A549 (cell line): Measurements from ENCODE around the gene JARID2. TPM values are rescaled to one million over a fixed set of nuclear protein-coding genes. Genes with fewer than 3 reads are reported as not detected.

Source experiments
- ATAC-seq, 2 experiments: fragments of 200-7000 bp in 1 of 2; fragments of >200 bp in 1 of 2; cut with Nextera tagmentation in 1 of 2; cut with Tn5 transposase in 1 of 2; 3 replicates each; pipeline versions ENCODE4 v1.8.0 to v1.9.1; 2018 to 2020; ENCODE audit warnings: mild to moderate bottlenecking in 1 of 2, moderate library complexity in 1 of 2
- CTCF ChIA-PET: fragments of 300-600 bp; sonication (Branson Sonifier 250); formaldehyde crosslinking; extraction: SDS; loops from one replicate; lab custom pipeline; 2021; ENCODE audit warnings: antibody characterized with exemption, inconsistent platforms; lab: Yijun Ruan, JAX
- POLR2A ChIA-PET: fragments of 350-600 bp; formaldehyde crosslinking; extraction: SDS; loops from one replicate; lab custom pipeline; 2021; ENCODE audit warnings: antibody characterized with exemption, inconsistent platforms; lab: Yijun Ruan, JAX
- DNase-seq, 2 experiments: peaks; one replicate each; pipeline versions ENCODE4 v3.0.0 to v3.0.0-alpha.2; 2011 to 2016; ENCODE audit warnings: low read depth in 1 of 2, low spot score in 1 of 2
- FAIRE-seq: peaks from 2 replicates; lab custom pipeline; 2011; peaks lifted over from hg19 to GRCh38; lab: Jason Lieb, UNC
- H3K27ac ChIP-seq, 2 experiments: fragments of >200 bp; sonication (Bioruptor Twin); formaldehyde crosslinking; 3 replicates each; pipeline ENCODE4 v1.5.1; 2016 to 2017
- H3K4me1 ChIP-seq: fragments of >200 bp; sonication (Bioruptor Twin); formaldehyde crosslinking; 3 replicates; pipeline ENCODE4 v1.6.1; 2016
- H3K4me2 ChIP-seq: fragments of >200 bp; sonication (Bioruptor Twin); formaldehyde crosslinking; 3 replicates; pipeline ENCODE4 v1.6.1; 2016
- H3K4me3 ChIP-seq: fragments of >200 bp; sonication (Bioruptor Twin); formaldehyde crosslinking; 3 replicates; pipeline ENCODE4 v1.5.1; 2016
- H3K9me3 ChIP-seq: fragments of >200 bp; sonication (Bioruptor Twin); formaldehyde crosslinking; 3 replicates; pipeline ENCODE4 v1.6.1; 2016
- CBX2 ChIP-seq: fragments of 200-600 bp; sonication (generic); IDR thresholded peaks from 2 replicates; pipeline ENCODE4 v1.6.1; 2016; ENCODE audit warnings: low read depth, mild to moderate bottlenecking, borderline replicate concordance
- CEBPB ChIP-seq, 2 experiments: fragments of >200 bp in 1 of 2; sonication (Bioruptor Twin) in 1 of 2; formaldehyde crosslinking in 1 of 2; IDR thresholded peaks; 2 replicates each; pipeline ENCODE4 v1.6.1; 2012 to 2016
- EHF ChIP-seq: fragments of 250-450 bp; sonication (Bioruptor Pico); IDR thresholded peaks from 2 replicates; pipeline ENCODE4 v1.5.0; 2020; ENCODE audit warnings: mild to moderate bottlenecking
- EP300 ChIP-seq, 2 experiments: fragments of >200 bp; sonication (Bioruptor Twin); formaldehyde crosslinking; IDR thresholded peaks; 2 replicates in 1 of 2; 3 replicates in 1 of 2; pipeline ENCODE4 v1.6.1; 2016 to 2017
- ESRRA ChIP-seq: fragments of 150-350 bp; IDR thresholded peaks from 2 replicates; pipeline ENCODE4 v1.6.1; 2014; ENCODE audit warnings: mild to moderate bottlenecking, low read length, borderline replicate concordance
- HEYL ChIP-seq: fragments of 250-450 bp; sonication (Bioruptor Pico); IDR thresholded peaks from 2 replicates; pipeline ENCODE4 v1.8.0; 2021; ENCODE audit warnings: mild to moderate bottlenecking, moderate library complexity
- HOXB5 ChIP-seq: fragments of 250-450 bp; sonication (Bioruptor Pico); IDR thresholded peaks from 2 replicates; pipeline ENCODE4 v1.5.0; 2020; ENCODE audit warnings: mild to moderate bottlenecking, moderate library complexity
- JUN ChIP-seq, 2 experiments: fragments of >200 bp; sonication (Bioruptor Twin); formaldehyde crosslinking; IDR thresholded peaks; 2 replicates in 1 of 2; 3 replicates in 1 of 2; pipeline ENCODE4 v1.6.1; 2016 to 2017
- KDM5A ChIP-seq: fragments of 200-600 bp; sonication (generic); IDR thresholded peaks from 2 replicates; pipeline ENCODE4 v1.6.1; 2016; ENCODE audit warnings: antibody characterized with exemption, mild to moderate bottlenecking
- MAFK ChIP-seq: fragments of 450-650 bp; IDR thresholded peaks from 2 replicates; pipeline ENCODE4 v1.6.1; 2014; ENCODE audit not compliant: partially characterized antibody
- MAZ ChIP-seq: fragments of 150-350 bp; IDR thresholded peaks from 2 replicates; pipeline ENCODE4 v1.6.1; 2014; ENCODE audit warnings: antibody characterized with exemption, low read depth, low read length, borderline replicate concordance
- MYC ChIP-seq: IDR thresholded peaks from 2 replicates; pipeline ENCODE4 v1.6.1; 2012; ENCODE audit warnings: mild to moderate bottlenecking, inconsistent platforms, low read length, improper control_type of control experiment, borderline replicate concordance
- NPAS2 ChIP-seq: fragments of 250-450 bp; sonication (Bioruptor Pico); IDR thresholded peaks from 2 replicates; pipeline ENCODE4 v1.8.0; 2022; ENCODE audit warnings: mild to moderate bottlenecking, moderate library complexity, borderline replicate concordance
- PHF8 ChIP-seq: fragments of 200-600 bp; sonication (generic); IDR thresholded peaks from 2 replicates; pipeline ENCODE4 v1.6.1; 2016; ENCODE audit warnings: low read depth, mild to moderate bottlenecking, antibody characterized with exemption, moderate library complexity, borderline replicate concordance
- POLR2A ChIP-seq: IDR thresholded peaks from 2 replicates; pipeline ENCODE4 v1.6.1; 2012; ENCODE audit warnings: mild to moderate bottlenecking, low read length
- POLR2AphosphoS2 ChIP-seq: conservative IDR thresholded peaks from 2 replicates; pipeline ENCODE4 v1.6.1; 2012; ENCODE audit warnings: low read length, improper control_type of control experiment, inconsistent platforms
- RAD21 ChIP-seq, 2 experiments: fragments of >200 bp in 1 of 2; sonication (Bioruptor Twin) in 1 of 2; formaldehyde crosslinking in 1 of 2; IDR thresholded peaks in 1 of 2; conservative IDR thresholded peaks in 1 of 2; 2 replicates in 1 of 2; 3 replicates in 1 of 2; pipeline ENCODE4 v1.6.1; 2012 to 2018; ENCODE audit warnings: inconsistent platforms in 1 of 2
- RNF2 ChIP-seq: fragments of 200-600 bp; sonication (generic); IDR thresholded peaks from 2 replicates; pipeline ENCODE4 v1.6.1; 2016; ENCODE audit warnings: low read depth, mild to moderate bottlenecking, antibody characterized with exemption, moderate library complexity, borderline replicate concordance
- SMC3 ChIP-seq: fragments of >200 bp; sonication (Bioruptor Twin); formaldehyde crosslinking; IDR thresholded peaks from 3 replicates; pipeline ENCODE4 v1.6.1; 2018; ENCODE audit warnings: inconsistent platforms
- SREBF2 ChIP-seq: fragments of 450-650 bp; IDR thresholded peaks from 2 replicates; pipeline ENCODE4 v1.6.1; 2014; ENCODE audit warnings: mild to moderate bottlenecking, moderate library complexity
- ZC3H11A ChIP-seq: fragments of 450-650 bp; IDR thresholded peaks from 2 replicates; pipeline ENCODE4 v1.6.1; 2014; ENCODE audit warnings: antibody characterized with exemption, mild to moderate bottlenecking
- WGBS: methylation state at CpG from one replicate; pipeline ENCODE4 v1.1.6; 2017; ENCODE audit errors: missing lambda C conversion rate; 5-methylcytosine and 5-hydroxymethylcytosine counted together
- polyA plus RNA-seq, 4 experiments: library from polyadenylated mRNA; depleted of rRNA in 3 of 4; stranded (reverse); fragments of >200 nt; fragmentation: RNase III in 1 of 4; extraction: RNeasy Plus Mini Kit Qiagen cat#74134 plus additional on column Dnase treatment in 1 of 4; gene quantifications; 2 replicates in 3 of 4; 3 replicates in 1 of 4; pipeline ENCODE4 v1.2.3, GENCODE V29; 2011 to 2017
- TF ChIP-seq, protein P1 (sequence below): IDR thresholded peaks from 2 replicates; pipeline ENCODE4 v1.6.1; 2012
- TF ChIP-seq, protein P2 (sequence below): IDR thresholded peaks from 2 replicates; pipeline ENCODE4 v1.6.1; 2012; ENCODE audit warnings: low read depth, borderline replicate concordance
- TF ChIP-seq, protein P3 (sequence below): fragments of 200-600 bp; sonication (generic); IDR thresholded peaks from 2 replicates; pipeline ENCODE4 v1.6.1; 2016; ENCODE audit warnings: antibody characterized with exemption, mild to moderate bottlenecking, moderate library complexity
- TF ChIP-seq, protein P4 (sequence below): IDR thresholded peaks from 2 replicates; pipeline ENCODE4 v1.6.1; 2012
- TF ChIP-seq, protein P5 (sequence below): fragments of 250-450 bp; sonication (Bioruptor Pico); IDR thresholded peaks from 2 replicates; pipeline ENCODE4 v1.5.0; 2020; ENCODE audit warnings: low read depth, mild to moderate bottlenecking, moderate library complexity

Gene JARID2
- polyA plus RNA-seq, 2 of the 4 experiments (the other 2 are of a cell fraction) = 7.8 to 8.3 TPM

DNA sequence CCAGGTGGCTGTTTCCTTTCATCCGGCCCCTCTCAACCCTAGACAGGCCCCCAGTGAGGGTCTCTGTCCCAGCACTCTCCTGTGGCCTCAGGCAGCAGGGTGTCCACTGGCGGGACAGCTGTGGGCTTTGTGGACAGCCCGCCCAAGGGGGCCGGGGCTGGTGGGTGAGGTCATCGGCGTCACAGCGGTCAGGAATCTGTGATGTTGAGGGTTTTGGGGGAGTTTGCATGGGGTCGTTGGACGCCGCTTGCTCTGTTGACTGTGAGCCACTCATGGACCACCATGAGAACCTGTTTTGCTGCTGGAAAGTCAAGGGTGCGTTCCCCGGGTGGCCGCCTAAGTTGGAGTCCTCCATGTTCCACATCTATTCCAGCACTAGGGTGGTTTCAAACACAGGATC is 270.5 kb downstream of the JARID2 start:
- TF ChIP-seq SREBF2 (no peak), HOXB5 (CRISPR knock-in tag) (no peak), PHF8 (no peak), RAD21 (conservative IDR thresholded peaks at IDR 0.05 in 1 of 2, IDR thresholded peaks at IDR 0.05 in 1 of 2) (no peak), EP300 (IDR thresholded peaks at IDR 0.05) (no peak), MAZ (no peak), CBX2 (no peak), MYC (no peak), ZC3H11A (no peak), POLR2AphosphoS2 (no peak)
- TF ChIP-seq, protein P1, sequence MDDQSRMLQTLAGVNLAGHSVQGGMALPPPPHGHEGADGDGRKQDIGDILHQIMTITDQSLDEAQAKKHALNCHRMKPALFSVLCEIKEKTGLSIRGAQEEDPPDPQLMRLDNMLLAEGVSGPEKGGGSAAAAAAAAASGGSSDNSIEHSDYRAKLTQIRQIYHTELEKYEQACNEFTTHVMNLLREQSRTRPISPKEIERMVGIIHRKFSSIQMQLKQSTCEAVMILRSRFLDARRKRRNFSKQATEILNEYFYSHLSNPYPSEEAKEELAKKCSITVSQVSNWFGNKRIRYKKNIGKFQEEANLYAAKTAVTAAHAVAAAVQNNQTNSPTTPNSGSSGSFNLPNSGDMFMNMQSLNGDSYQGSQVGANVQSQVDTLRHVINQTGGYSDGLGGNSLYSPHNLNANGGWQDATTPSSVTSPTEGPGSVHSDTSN = no peak
- TF ChIP-seq, protein P2, sequence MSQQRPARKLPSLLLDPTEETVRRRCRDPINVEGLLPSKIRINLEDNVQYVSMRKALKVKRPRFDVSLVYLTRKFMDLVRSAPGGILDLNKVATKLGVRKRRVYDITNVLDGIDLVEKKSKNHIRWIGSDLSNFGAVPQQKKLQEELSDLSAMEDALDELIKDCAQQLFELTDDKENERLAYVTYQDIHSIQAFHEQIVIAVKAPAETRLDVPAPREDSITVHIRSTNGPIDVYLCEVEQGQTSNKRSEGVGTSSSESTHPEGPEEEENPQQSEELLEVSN = no peak
- TF ChIP-seq, protein P3, sequence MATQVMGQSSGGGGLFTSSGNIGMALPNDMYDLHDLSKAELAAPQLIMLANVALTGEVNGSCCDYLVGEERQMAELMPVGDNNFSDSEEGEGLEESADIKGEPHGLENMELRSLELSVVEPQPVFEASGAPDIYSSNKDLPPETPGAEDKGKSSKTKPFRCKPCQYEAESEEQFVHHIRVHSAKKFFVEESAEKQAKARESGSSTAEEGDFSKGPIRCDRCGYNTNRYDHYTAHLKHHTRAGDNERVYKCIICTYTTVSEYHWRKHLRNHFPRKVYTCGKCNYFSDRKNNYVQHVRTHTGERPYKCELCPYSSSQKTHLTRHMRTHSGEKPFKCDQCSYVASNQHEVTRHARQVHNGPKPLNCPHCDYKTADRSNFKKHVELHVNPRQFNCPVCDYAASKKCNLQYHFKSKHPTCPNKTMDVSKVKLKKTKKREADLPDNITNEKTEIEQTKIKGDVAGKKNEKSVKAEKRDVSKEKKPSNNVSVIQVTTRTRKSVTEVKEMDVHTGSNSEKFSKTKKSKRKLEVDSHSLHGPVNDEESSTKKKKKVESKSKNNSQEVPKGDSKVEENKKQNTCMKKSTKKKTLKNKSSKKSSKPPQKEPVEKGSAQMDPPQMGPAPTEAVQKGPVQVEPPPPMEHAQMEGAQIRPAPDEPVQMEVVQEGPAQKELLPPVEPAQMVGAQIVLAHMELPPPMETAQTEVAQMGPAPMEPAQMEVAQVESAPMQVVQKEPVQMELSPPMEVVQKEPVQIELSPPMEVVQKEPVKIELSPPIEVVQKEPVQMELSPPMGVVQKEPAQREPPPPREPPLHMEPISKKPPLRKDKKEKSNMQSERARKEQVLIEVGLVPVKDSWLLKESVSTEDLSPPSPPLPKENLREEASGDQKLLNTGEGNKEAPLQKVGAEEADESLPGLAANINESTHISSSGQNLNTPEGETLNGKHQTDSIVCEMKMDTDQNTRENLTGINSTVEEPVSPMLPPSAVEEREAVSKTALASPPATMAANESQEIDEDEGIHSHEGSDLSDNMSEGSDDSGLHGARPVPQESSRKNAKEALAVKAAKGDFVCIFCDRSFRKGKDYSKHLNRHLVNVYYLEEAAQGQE = no peak
- H3K4me3 ChIP-seq = no peak overlapping the region
- ChIA-PET CTCF (no interaction called here), POLR2A (no interaction called here)
- no peak overlapping the region for H3K27ac ChIP-seq
- WGBS = 94% methylated on average over 10 of the region's 13 CpGs
- no peak overlapping the region for H3K4me2 ChIP-seq
- no peaks in the 10 kb centered on the region for H3K4me1 ChIP-seq
- ATAC-seq (no peak), DNase-seq (no peak), FAIRE-seq (no peak)
- no peaks in the 10 kb centered on the region for H3K9me3 ChIP-seq

DNA sequence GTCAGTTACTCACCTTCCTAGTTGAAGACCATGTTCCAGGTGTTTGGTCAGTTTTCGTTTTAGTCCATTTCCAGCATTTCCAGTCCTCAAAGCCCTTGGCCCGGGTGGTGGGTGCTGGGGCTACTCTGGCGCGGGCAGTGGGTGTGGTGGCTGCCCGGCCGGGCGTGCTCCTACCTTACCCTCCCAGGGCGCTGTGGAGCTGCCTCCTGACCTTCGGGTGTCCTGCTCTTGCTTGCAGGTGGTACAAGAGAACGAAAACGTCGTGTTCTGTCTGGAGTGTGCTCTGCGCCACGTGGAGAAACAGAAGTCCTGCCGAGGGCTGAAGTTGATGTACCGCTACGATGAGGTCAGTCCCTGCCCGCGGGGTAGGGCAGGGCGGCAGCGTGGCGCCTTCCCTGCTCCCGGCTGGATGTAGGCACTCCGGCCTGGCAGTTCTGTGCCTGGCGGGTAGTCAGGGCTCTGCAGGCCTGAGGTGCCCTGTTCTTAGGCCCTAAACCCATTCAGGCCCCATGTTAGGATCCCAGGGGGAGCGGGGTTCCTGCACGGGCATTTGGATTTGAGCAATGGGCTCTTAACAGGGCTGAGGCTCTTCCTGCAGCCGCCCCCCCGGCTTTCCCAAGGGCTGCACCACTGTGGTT is 271.2 kb downstream of the JARID2 start:
- Histone ChIP-seq H3K4me1 (no peaks in the 10 kb centered on the region), H3K9me3 (no peaks in the 10 kb centered on the region), H3K4me3 (no peak overlapping the region), H3K27ac (no peak overlapping the region), H3K4me2 (no peak overlapping the region)
- FAIRE-seq = no peak
- ChIA-PET CTCF (no interaction called here), POLR2A (no interaction called here)
- TF ChIP-seq ESRRA (no peak), CEBPB (IDR thresholded peaks at IDR 0.05) (no peak), RNF2 (no peak), JUN (IDR thresholded peaks at IDR 0.05) (no peak), POLR2A (no peak), PHF8 (no peak), NPAS2 (no peak), KDM5A (no peak), RAD21 (conservative IDR thresholded peaks at IDR 0.05 in 1 of 2, IDR thresholded peaks at IDR 0.05 in 1 of 2) (no peak), SMC3 (no peak), EHF (CRISPR knock-in tag) (no peak), MAFK (no peak), HEYL (CRISPR knock-in tag) (no peak)
- TF ChIP-seq, protein P4, sequence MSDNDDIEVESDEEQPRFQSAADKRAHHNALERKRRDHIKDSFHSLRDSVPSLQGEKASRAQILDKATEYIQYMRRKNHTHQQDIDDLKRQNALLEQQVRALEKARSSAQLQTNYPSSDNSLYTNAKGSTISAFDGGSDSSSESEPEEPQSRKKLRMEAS = no peak
- TF ChIP-seq, protein P5, sequence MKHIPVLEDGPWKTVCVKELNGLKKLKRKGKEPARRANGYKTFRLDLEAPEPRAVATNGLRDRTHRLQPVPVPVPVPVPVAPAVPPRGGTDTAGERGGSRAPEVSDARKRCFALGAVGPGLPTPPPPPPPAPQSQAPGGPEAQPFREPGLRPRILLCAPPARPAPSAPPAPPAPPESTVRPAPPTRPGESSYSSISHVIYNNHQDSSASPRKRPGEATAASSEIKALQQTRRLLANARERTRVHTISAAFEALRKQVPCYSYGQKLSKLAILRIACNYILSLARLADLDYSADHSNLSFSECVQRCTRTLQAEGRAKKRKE = no peak
- TF ChIP-seq, protein P3 = no peak
- WGBS = 95% methylated on average over 24 of the region's 29 CpGs
- no peak for DNase-seq
- ATAC-seq = no peak
